Prostate gland (tissue), 2 donors: Measurements from ENCODE around the gene SP7.

ENCODE experiments used
- CTCF ChIP-seq, 4 experiments: fragments of 200-600 bp in 2 of 4; fragments of 450-650 bp in 2 of 4; sonication (generic) in 2 of 4; IDR thresholded peaks; 1 replicate in 3 of 4; 2 replicates in 1 of 4; pipeline ENCODE4 v1.5.1; 2016 to 2019; ENCODE audit warnings: antibody characterized with exemption in 4 of 4, mild to moderate bottlenecking in 2 of 4, moderate library complexity in 2 of 4
- POLR2A ChIP-seq: fragments of 450-650 bp; IDR thresholded peaks from one replicate; pipeline ENCODE4 v1.6.1; 2016; ENCODE audit warnings: antibody characterized with exemption, mild to moderate bottlenecking
- POLR2AphosphoS5 ChIP-seq: sonication (generic); formaldehyde crosslinking; IDR thresholded peaks from one replicate; pipeline ENCODE4 v1.6.1; 2017; ENCODE audit warnings: antibody characterized with exemption

GRCh38 chr12:53353257-53353655 is 17.1 kb upstream of the SP7 start:
- TF ChIP-seq CTCF (IDR thresholded peaks at IDR 0.05) (no peak), POLR2AphosphoS5 (no peak), POLR2A (no peak)
